SK-N-SH (cell line): ENCODE data around the gene PPP2R5E. TPM values are rescaled to one million over a fixed set of nuclear protein-coding genes. Genes with fewer than 3 reads are reported as not detected.

Experiments
- CTCF ChIA-PET: fragments of 300-600, 350-600 bp; formaldehyde crosslinking; extraction: SDS; loops from one replicate; lab custom pipeline; 2021; lab: Yijun Ruan, JAX
- POLR2A ChIA-PET: fragments of 350-600 bp; sonication (Branson Sonifier 250); formaldehyde crosslinking; extraction: SDS; loops from one replicate; lab custom pipeline; 2020; ENCODE audit warnings: antibody characterized with exemption, inconsistent platforms; lab: Yijun Ruan, JAX
- DNase-seq: peaks from one replicate; pipeline ENCODE4 v3.0.0; 2012
- H2AFZ ChIP-seq: fragments of 200-600 bp; sonication (generic); 2 replicates; pipeline ENCODE4 v1.8.1; 2016; ENCODE audit warnings: antibody characterized with exemption, mild to moderate bottlenecking, low read depth
- H3F3A ChIP-seq: fragments of 200-600 bp; sonication (generic); replicated peaks from 2 replicates; pipeline ENCODE3; 2016; ENCODE audit warnings: antibody characterized with exemption, mild to moderate bottlenecking; ENCODE audit not compliant: insufficient read depth
- H3K27ac ChIP-seq, 2 experiments: fragments of 200-500 bp in 1 of 2; fragments of 200-600 bp in 1 of 2; sonication (Bioruptor generic) in 1 of 2; sonication (generic), shearing (Covaris generic) in 1 of 2; 2 replicates each; pipeline versions ENCODE4 v1.5.1 to v1.6.1; 2014 to 2016; ENCODE audit warnings: low read depth in 2 of 2, inconsistent platforms in 1 of 2, low read length in 1 of 2, mild to moderate bottlenecking in 1 of 2, mixed read lengths in 1 of 2
- H3K27me3 ChIP-seq: fragments of 200-600 bp; sonication (generic), shearing (Covaris generic); 2 replicates; pipeline ENCODE4 v1.6.1; 2016; ENCODE audit warnings: mixed run types; ENCODE audit not compliant: insufficient read depth
- H3K36me3 ChIP-seq, 2 experiments: fragments of 200-500 bp in 1 of 2; fragments of 200-600 bp in 1 of 2; sonication (Bioruptor generic) in 1 of 2; sonication (generic) in 1 of 2; replicated peaks in 1 of 2; 2 replicates each; pipeline versions ENCODE3 to v1.5.1; 2014 to 2016; ENCODE audit warnings: low read length in 1 of 2, mild to moderate bottlenecking in 1 of 2; ENCODE audit not compliant: insufficient read depth in 2 of 2, control insufficient read depth in 1 of 2
- H3K4me1 ChIP-seq, 2 experiments: fragments of 200-500 bp in 1 of 2; fragments of 200-600 bp in 1 of 2; sonication (Bioruptor generic) in 1 of 2; sonication (generic), shearing (Covaris generic) in 1 of 2; 2 replicates each; pipeline versions ENCODE4 v1.5.1 to v1.6.1; 2014 to 2016; ENCODE audit warnings: low read depth in 1 of 2, low read length in 1 of 2, mixed run types in 1 of 2; ENCODE audit not compliant: insufficient read depth in 2 of 2, control insufficient read depth in 1 of 2
- H3K4me2 ChIP-seq: fragments of 200-600 bp; sonication (generic), shearing (Covaris generic); 2 replicates; pipeline ENCODE4 v1.6.1; 2017; ENCODE audit warnings: mixed run types
- H3K4me3 ChIP-seq, 2 experiments: fragments of 200-500 bp in 1 of 2; fragments of 200-600 bp in 1 of 2; sonication (Bioruptor generic) in 1 of 2; sonication (generic), shearing (Covaris generic) in 1 of 2; 2 replicates each; pipeline versions ENCODE4 v1.5.1 to v1.8.1; 2014 to 2016; ENCODE audit warnings: low read depth in 2 of 2, inconsistent platforms in 1 of 2, low read length in 1 of 2, mild to moderate bottlenecking in 1 of 2, mixed read lengths in 1 of 2, moderate library complexity in 1 of 2
- H3K79me2 ChIP-seq: fragments of 200-600 bp; sonication (generic); 2 replicates; pipeline ENCODE4 v1.8.1; 2017; ENCODE audit warnings: mild to moderate bottlenecking; ENCODE audit not compliant: insufficient read depth
- H3K9ac ChIP-seq: fragments of 200-600 bp; sonication (generic); 2 replicates; pipeline ENCODE4 v1.6.1; 2017; ENCODE audit warnings: mixed run types
- H3K9me2 ChIP-seq: fragments of 200-600 bp; sonication (generic); 2 replicates; pipeline ENCODE4 v1.6.1; 2017; ENCODE audit warnings: mixed run types
- H3K9me3 ChIP-seq: fragments of 200-600 bp; sonication (generic); 2 replicates; pipeline ENCODE4 v1.6.1; 2017; ENCODE audit warnings: mixed run types, mild to moderate bottlenecking, moderate library complexity
- H4K20me1 ChIP-seq: fragments of 200-600 bp; sonication (generic); 2 replicates; pipeline ENCODE4 v1.6.1; 2017; ENCODE audit warnings: mild to moderate bottlenecking, mixed run types; ENCODE audit not compliant: insufficient read depth
- CHD2 ChIP-seq: fragments of 150-350 bp; IDR thresholded peaks from 2 replicates; pipeline ENCODE4 v1.6.1; 2018; ENCODE audit warnings: low read length; ENCODE audit not compliant: partially characterized antibody
- EP300 ChIP-seq, 2 experiments: IDR thresholded peaks; 2 replicates each; pipeline versions ENCODE4 v1.4.0 to v1.6.1; 2012; ENCODE audit warnings: borderline replicate concordance in 1 of 2, low read depth in 1 of 2, low read length in 1 of 2
- EZH2phosphoT487 ChIP-seq: fragments of 200-600 bp; sonication (generic); IDR thresholded peaks from 2 replicates; pipeline ENCODE4 v1.6.1; 2017; ENCODE audit warnings: low read depth, mixed run types, mild to moderate bottlenecking, antibody characterized with exemption, moderate library complexity, borderline replicate concordance
- FOSL2 ChIP-seq: IDR thresholded peaks from 2 replicates; pipeline ENCODE4 v1.4.0; 2012; ENCODE audit warnings: low read depth, mild to moderate bottlenecking, moderate library complexity, borderline replicate concordance
- FOXJ3 ChIP-seq: sonication (generic); formaldehyde crosslinking; IDR thresholded peaks from 2 replicates; pipeline ENCODE4 v1.5.1; 2020; ENCODE audit warnings: mild to moderate bottlenecking, missing genetic modification reagents
- FOXM1 ChIP-seq: IDR thresholded peaks from 2 replicates; pipeline ENCODE4 v1.4.0; 2012; ENCODE audit warnings: low read depth, mild to moderate bottlenecking
- JUND ChIP-seq: IDR thresholded peaks from 2 replicates; pipeline ENCODE4 v1.4.0; 2012
- MEF2A ChIP-seq: IDR thresholded peaks from 2 replicates; pipeline ENCODE4 v1.4.0; 2012; ENCODE audit warnings: low read depth, borderline replicate concordance
- NRF1 ChIP-seq: IDR thresholded peaks from 2 replicates; pipeline ENCODE4 v1.6.1; 2012; ENCODE audit warnings: low read depth, mild to moderate bottlenecking, low read length
- POLR2AphosphoS5 ChIP-seq: IDR thresholded peaks from 2 replicates; pipeline ENCODE4 v1.6.1; 2012; ENCODE audit warnings: low read depth, low read length
- RCOR1 ChIP-seq: fragments of 150-350 bp; IDR thresholded peaks from 2 replicates; pipeline ENCODE4 v1.6.1; 2017; ENCODE audit warnings: antibody characterized with exemption, low read length
- SMC3 ChIP-seq: IDR thresholded peaks from 2 replicates; pipeline ENCODE4 v1.6.1; 2012; ENCODE audit warnings: low read depth, low read length, improper control_type of control experiment
- YY1 ChIP-seq: IDR thresholded peaks from 2 replicates; pipeline ENCODE4 v1.4.0; 2012; ENCODE audit warnings: low read depth, mild to moderate bottlenecking
- WGBS: methylation state at CpG from one replicate; pipeline ENCODE4 v1.1.6; 2017; ENCODE audit warnings: low lambda C conversion rate; 5-methylcytosine and 5-hydroxymethylcytosine counted together
- polyA plus RNA-seq, 3 experiments: library from polyadenylated mRNA; depleted of rRNA; stranded (reverse); fragments of >200 nt; gene quantifications; 2 replicates each; pipeline ENCODE4 v1.2.3, GENCODE V29; 2012
- TF ChIP-seq, protein P1 (sequence below): IDR thresholded peaks from 2 replicates; pipeline ENCODE4 v1.4.0; 2012; ENCODE audit warnings: low read depth, borderline replicate concordance
- TF ChIP-seq, protein P2 (sequence below): fragments of 150-350 bp; IDR thresholded peaks from 2 replicates; pipeline ENCODE4 v1.6.1; 2016; ENCODE audit warnings: mild to moderate bottlenecking, low read depth, low read length
- TF ChIP-seq, protein P3 (sequence below): IDR thresholded peaks from 2 replicates; pipeline ENCODE4; 2012
- TF ChIP-seq, protein P4 (sequence below): IDR thresholded peaks from 2 replicates; pipeline ENCODE4 v1.4.0; 2012; ENCODE audit warnings: low read depth, borderline replicate concordance

PPP2R5E gene
- polyA plus RNA-seq, 1 of the 3 experiments (the other 2 are of a cell fraction) = 4.4 TPM

DNA sequence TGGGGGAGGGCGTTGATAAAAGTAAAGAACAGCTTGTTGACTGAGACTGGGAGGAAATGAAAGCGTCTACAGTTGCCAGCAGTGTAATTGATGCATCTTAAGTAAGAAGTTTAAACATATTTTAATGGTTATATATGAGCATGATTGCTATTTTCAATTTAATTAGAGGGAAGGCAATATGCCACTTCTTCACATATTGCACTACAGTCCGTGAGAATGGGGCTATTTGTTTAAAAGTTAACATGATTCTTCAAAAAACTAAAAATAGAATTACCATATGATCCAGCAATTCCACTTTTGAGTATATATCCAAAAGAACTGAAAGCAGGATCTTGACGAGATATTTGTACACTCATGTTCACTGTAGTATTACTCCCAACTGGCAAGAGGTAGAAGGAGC lies 38.3 kb upstream of the PPP2R5E start (continued):
- TF ChIP-seq, protein P1, sequence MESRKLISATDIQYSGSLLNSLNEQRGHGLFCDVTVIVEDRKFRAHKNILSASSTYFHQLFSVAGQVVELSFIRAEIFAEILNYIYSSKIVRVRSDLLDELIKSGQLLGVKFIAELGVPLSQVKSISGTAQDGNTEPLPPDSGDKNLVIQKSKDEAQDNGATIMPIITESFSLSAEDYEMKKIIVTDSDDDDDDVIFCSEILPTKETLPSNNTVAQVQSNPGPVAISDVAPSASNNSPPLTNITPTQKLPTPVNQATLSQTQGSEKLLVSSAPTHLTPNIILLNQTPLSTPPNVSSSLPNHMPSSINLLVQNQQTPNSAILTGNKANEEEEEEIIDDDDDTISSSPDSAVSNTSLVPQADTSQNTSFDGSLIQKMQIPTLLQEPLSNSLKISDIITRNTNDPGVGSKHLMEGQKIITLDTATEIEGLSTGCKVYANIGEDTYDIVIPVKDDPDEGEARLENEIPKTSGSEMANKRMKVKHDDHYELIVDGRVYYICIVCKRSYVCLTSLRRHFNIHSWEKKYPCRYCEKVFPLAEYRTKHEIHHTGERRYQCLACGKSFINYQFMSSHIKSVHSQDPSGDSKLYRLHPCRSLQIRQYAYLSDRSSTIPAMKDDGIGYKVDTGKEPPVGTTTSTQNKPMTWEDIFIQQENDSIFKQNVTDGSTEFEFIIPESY = no peak
- TF ChIP-seq EP300 (IDR thresholded peaks at IDR 0.05; ENCODE audit: borderline replicate concordance in 1 of 2, low read depth in 1 of 2, low read length in 1 of 2) (no peak), YY1 (no peak), FOXM1 (no peak), RCOR1 (no peak), MEF2A (no peak), JUND (no peak), CHD2 (no peak)
- TF ChIP-seq, protein P2, sequence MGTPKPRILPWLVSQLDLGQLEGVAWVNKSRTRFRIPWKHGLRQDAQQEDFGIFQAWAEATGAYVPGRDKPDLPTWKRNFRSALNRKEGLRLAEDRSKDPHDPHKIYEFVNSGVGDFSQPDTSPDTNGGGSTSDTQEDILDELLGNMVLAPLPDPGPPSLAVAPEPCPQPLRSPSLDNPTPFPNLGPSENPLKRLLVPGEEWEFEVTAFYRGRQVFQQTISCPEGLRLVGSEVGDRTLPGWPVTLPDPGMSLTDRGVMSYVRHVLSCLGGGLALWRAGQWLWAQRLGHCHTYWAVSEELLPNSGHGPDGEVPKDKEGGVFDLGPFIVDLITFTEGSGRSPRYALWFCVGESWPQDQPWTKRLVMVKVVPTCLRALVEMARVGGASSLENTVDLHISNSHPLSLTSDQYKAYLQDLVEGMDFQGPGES = no peak

DNA sequence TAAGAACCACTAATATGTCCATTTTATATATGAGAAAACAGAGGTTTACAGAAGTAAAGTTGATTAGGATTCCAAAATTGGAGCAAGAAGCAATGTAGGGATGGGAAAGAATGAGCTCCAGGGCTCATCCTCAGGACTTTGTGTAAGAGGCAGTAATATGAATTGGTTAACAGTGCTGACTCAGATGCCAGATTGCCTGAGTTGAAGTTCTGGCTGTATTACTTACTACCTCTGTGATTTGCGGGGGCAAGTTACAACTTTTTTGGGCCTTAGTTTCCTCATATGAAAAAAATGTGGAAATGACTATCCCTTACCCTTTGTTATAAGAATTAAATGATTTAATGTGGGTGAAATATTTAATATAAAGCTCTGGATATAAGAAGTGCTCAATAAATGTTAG lies 35.1 kb upstream of the PPP2R5E start:
- no peaks in the 10 kb centered on the region for H3K36me3 ChIP-seq
- ChIA-PET POLR2A (interaction anchor here (0.6 kb wide), 1 partner anchor 21 kb away, joined by 4 read pairs; no protein-coding TSS in a partner anchor), CTCF (no interaction called here)
- H3K79me2 ChIP-seq = no peaks in the 10 kb centered on the region
- H3K4me1 ChIP-seq = no peaks in the 10 kb centered on the region
- H3K27ac ChIP-seq = no peak overlapping the region
- no peak overlapping the region for H3K4me2 ChIP-seq
- no peaks in the 10 kb centered on the region for H4K20me1 ChIP-seq
- TF ChIP-seq EP300 (IDR thresholded peaks at IDR 0.05; ENCODE audit: borderline replicate concordance in 1 of 2, low read depth in 1 of 2, low read length in 1 of 2) (no peak), NRF1 (no peak), SMC3 (no peak)
- no peaks in the 10 kb centered on the region for H3F3A ChIP-seq
- H3K9me3 ChIP-seq = no peaks in the 10 kb centered on the region
- 94% methylated on average over 1 of the region's 1 CpG for WGBS
- no peak overlapping the region for H3K9ac ChIP-seq
- no peaks in the 10 kb centered on the region for H3K9me2 ChIP-seq
- H3K4me3 ChIP-seq = no peak overlapping the region
- no peaks in the 10 kb centered on the region for H3K27me3 ChIP-seq
- no peak overlapping the region for H2AFZ ChIP-seq
- no peak for DNase-seq

DNA sequence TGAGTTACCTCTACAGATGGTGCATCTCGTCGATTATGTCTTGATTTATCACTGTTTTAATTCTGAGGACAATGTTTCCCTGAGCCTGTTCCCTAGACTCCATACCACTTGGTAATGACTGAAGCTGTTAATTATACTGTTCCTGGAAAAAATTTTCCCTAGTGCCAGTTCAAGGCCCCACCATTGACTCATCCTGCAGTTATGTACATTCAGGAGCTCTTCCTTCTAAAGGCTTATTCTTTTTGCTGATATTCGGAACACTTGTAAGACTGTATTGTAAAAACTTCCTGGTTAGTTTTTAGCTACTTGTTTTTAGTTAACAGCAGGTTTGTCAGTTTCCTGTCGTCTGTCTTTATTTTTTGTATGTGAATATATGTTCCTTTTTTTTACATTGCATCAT lies 30.4 kb upstream of the PPP2R5E start:
- no peak for DNase-seq
- Histone ChIP-seq H3K4me1 (no peaks in the 10 kb centered on the region), H3K4me3 (no peak overlapping the region), H3K4me2 (no peak overlapping the region), H3K27ac (no peak overlapping the region), H4K20me1 (no peaks in the 10 kb centered on the region), H3F3A (no peaks in the 10 kb centered on the region), H3K27me3 (no peaks in the 10 kb centered on the region), H3K79me2 (no peaks in the 10 kb centered on the region), H2AFZ (no peak overlapping the region), H3K36me3 (no peaks in the 10 kb centered on the region), H3K9me2 (no peaks in the 10 kb centered on the region), H3K9me3 (no peaks in the 10 kb centered on the region), H3K9ac (no peak overlapping the region)
- ChIA-PET POLR2A (no interaction called here), CTCF (interaction anchor here (0.7 kb wide), 1 partner anchor 45 kb away, joined by 3 read pairs; no protein-coding TSS in a partner anchor)
- TF ChIP-seq NRF1 (no peak), EP300 (IDR thresholded peaks at IDR 0.05; ENCODE audit: borderline replicate concordance in 1 of 2, low read depth in 1 of 2, low read length in 1 of 2) (no peak), FOSL2 (no peak), FOXJ3 (CRISPR knock-in tag) (no peak), POLR2AphosphoS5 (no peak), EZH2phosphoT487 (no peak), YY1 (no peak)
- TF ChIP-seq, protein P1 = no peak
- TF ChIP-seq, protein P3, sequence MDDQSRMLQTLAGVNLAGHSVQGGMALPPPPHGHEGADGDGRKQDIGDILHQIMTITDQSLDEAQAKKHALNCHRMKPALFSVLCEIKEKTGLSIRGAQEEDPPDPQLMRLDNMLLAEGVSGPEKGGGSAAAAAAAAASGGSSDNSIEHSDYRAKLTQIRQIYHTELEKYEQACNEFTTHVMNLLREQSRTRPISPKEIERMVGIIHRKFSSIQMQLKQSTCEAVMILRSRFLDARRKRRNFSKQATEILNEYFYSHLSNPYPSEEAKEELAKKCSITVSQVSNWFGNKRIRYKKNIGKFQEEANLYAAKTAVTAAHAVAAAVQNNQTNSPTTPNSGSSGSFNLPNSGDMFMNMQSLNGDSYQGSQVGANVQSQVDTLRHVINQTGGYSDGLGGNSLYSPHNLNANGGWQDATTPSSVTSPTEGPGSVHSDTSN = no peak
- TF ChIP-seq, protein P4, sequence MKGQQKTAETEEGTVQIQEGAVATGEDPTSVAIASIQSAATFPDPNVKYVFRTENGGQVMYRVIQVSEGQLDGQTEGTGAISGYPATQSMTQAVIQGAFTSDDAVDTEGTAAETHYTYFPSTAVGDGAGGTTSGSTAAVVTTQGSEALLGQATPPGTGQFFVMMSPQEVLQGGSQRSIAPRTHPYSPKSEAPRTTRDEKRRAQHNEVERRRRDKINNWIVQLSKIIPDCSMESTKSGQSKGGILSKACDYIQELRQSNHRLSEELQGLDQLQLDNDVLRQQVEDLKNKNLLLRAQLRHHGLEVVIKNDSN = no peak
- WGBS = 58% methylated on average over 4 of the region's 4 CpGs
